GM12865 (cell line): ENCODE measurements around the gene ZNF543.

Experiments used
- DNase-seq: peaks from one replicate; pipeline ENCODE4 v3.0.0; 2010; ENCODE audit warnings: low read depth
- H3K4me3 ChIP-seq: 2 replicates; pipeline ENCODE4 v1.5.1; 2011; ENCODE audit warnings: mild to moderate bottlenecking, low read depth, low read length, control low read depth
- CTCF ChIP-seq: IDR thresholded peaks from 2 replicates; pipeline ENCODE4 v1.5.1; 2011; ENCODE audit warnings: low read length, control low read depth, low read depth, inconsistent platforms; ENCODE audit not compliant: insufficient read depth; ENCODE audit errors: missing control alignments

The ZNF543 gene

GRCh38 chr19:57293719-57294118 lies 26.6 kb upstream of the ZNF543 start:
- no peak overlapping the region for H3K4me3 ChIP-seq
- no peak for DNase-seq
- TF ChIP-seq CTCF: no peak

- no peak for TF ChIP-seq CTCF
- no peak for DNase-seq
- H3K4me3 ChIP-seq: no peak overlapping the region
Measured at GRCh38 chr19:57302020-57302465, 18.2 kb upstream of the ZNF543 start.

- TF ChIP-seq CTCF: no peak
- no peak for DNase-seq
- H3K4me3 ChIP-seq: no peak overlapping the region
Measured at GRCh38 chr19:57302727-57303401, 17.4 kb upstream of the ZNF543 start.

- TF ChIP-seq CTCF: no peak
- no peak overlapping the region for H3K4me3 ChIP-seq
- DNase-seq: no peak
Measured at GRCh38 chr19:57305056-57305455, 15.2 kb upstream of the ZNF543 start.

GRCh38 chr19:57308514-57308913 lies 11.8 kb upstream of the ZNF543 start:
- TF ChIP-seq CTCF: no peak
- DNase-seq: no peak
- no peak overlapping the region for H3K4me3 ChIP-seq

GRCh38 chr19:57310792-57311191 lies 9.5 kb upstream of the ZNF543 start:
- no peak overlapping the region for H3K4me3 ChIP-seq
- no peak for TF ChIP-seq CTCF
- DNase-seq: no peak

DNA sequence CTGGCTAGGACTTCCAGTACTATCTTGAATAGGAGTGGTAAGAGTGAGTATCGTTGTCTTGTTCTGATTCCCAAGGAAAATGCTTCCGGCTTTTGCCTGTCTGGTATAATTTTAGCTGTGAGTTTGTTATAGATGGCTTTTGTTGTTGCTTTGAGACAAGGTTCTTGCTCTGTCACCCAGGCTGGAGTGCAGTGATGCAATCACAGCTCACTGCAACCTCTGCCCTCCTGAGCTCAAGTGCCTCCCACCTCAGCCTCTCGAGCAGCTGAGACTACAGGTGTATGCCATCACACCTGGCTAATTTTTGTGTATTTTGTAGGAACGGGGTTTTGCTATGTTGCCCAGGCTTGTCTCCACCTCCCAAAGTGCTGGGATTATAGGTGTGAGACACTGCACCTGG lies 6.1 kb upstream of the ZNF543 start:
- no peak for TF ChIP-seq CTCF
- DNase-seq: no peak
- H3K4me3 ChIP-seq: no peak overlapping the region
